Thyroid gland (tissue), 4 donors: ENCODE measurements around the gene IER3.

Experiments used
- POLR2A ChIP-seq, 2 donors: fragments of 450-650 bp; IDR thresholded peaks; one replicate each; pipeline ENCODE4 v1.6.1; 2017; ENCODE audit warnings: antibody characterized with exemption in 2 of 2, mild to moderate bottlenecking in 2 of 2, moderate library complexity in 1 of 2
- TF ChIP-seq, protein P1 (sequence below), 6 experiments: fragments of 200-600 bp in 3 of 6; fragments of 450-650 bp in 3 of 6; sonication (generic) in 3 of 6; IDR thresholded peaks; one replicate each; pipeline ENCODE4 v1.5.1; 2016 to 2019; ENCODE audit warnings: antibody characterized with exemption in 6 of 6, mild to moderate bottlenecking in 2 of 6, inconsistent platforms in 1 of 6, moderate library complexity in 1 of 6

DNA sequence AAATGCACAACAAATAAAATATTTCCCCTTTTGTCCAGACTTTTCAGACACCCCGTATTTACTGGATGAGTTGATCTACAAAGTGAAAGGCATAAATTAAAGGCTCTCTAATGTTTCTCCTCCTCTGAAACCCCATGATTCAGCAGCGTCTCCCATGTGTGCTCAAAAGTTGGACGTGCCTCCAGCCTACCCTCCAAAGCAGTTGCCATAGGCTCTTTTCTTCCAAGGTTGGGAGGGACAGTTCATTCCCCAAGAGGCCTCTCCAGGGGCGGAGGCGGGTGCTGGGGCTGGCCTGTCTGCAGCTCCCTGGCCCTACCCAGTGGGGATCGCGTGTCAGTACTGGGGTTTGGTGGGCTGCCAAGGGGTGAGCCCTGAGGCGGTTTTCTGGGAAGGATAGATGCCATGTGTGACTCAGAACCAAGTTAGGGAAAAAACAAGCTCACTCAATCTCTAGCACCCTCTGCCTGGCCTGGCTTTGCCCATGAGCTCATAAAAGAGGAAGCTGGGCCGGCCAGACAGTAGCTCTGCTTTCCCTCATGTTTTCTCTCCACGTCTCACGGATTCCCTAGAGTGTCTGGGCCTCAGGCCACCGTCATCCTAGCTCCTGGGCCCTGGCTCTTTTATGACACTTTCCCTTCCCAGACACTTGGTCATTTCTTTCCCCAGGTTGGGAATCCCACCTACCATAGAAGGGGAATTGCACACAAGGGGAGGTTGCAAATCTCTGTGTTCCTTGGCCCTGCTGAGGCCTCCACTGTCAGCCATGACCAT, 8.0 kb upstream of the IER3 start:
- TF ChIP-seq, protein P1, sequence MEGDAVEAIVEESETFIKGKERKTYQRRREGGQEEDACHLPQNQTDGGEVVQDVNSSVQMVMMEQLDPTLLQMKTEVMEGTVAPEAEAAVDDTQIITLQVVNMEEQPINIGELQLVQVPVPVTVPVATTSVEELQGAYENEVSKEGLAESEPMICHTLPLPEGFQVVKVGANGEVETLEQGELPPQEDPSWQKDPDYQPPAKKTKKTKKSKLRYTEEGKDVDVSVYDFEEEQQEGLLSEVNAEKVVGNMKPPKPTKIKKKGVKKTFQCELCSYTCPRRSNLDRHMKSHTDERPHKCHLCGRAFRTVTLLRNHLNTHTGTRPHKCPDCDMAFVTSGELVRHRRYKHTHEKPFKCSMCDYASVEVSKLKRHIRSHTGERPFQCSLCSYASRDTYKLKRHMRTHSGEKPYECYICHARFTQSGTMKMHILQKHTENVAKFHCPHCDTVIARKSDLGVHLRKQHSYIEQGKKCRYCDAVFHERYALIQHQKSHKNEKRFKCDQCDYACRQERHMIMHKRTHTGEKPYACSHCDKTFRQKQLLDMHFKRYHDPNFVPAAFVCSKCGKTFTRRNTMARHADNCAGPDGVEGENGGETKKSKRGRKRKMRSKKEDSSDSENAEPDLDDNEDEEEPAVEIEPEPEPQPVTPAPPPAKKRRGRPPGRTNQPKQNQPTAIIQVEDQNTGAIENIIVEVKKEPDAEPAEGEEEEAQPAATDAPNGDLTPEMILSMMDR (IDR thresholded peaks at IDR 0.05), result no peak
- no peak for TF ChIP-seq POLR2A (IDR thresholded peaks at IDR 0.05)
